GM12875 (cell line): ENCODE measurements around the gene ANKRD42.
A peak's percentile ranks its signal among the peaks of the same experiment; 100 is the strongest.
"Not testable (repeated sequence)": the region's sequence is repeated elsewhere in the genome, so short reads cannot be mapped to it uniquely, and the experiment has no call there.

Experiments
- H3K4me3 ChIP-seq: one replicate; pipeline ENCODE4 v1.5.1; 2011; ENCODE audit warnings: low read depth, low read length, control low read depth
- TF ChIP-seq, protein P1 (sequence below): IDR thresholded peaks from 2 replicates; pipeline ENCODE4 v1.5.1; 2011; ENCODE audit warnings: low read depth, mild to moderate bottlenecking, control low read depth, inconsistent platforms, low read length, moderate library complexity, borderline replicate concordance; ENCODE audit not compliant: insufficient read depth

Gene ANKRD42

DNA sequence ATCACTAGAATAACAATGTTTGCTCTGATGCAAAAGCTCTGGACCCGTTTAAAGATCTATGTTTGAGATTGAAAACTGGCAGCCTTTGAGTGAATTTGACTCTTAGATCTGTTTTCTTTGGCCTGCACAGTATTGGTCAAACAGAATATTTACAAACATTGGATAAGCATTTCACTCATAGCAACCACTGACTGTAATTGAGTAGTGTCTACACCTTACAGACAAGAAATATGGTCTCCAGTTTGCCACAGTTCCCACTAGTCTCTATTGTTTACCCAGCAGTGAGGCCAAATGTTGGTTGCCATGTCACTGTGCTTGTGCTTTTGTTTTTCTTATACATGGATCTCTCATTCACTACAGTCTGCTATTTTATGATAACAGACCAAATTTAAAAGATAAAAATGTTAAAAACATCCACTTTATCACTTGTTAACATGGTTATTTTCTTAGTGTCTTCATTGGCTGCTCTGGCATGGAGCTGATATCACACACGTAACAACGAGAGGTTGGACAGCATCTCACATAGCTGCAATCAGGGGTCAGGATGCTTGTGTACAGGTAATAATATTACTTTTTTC, 12.2 kb downstream of the ANKRD42 start:
- H3K4me3 ChIP-seq = no peak overlapping the region
- TF ChIP-seq, protein P1, sequence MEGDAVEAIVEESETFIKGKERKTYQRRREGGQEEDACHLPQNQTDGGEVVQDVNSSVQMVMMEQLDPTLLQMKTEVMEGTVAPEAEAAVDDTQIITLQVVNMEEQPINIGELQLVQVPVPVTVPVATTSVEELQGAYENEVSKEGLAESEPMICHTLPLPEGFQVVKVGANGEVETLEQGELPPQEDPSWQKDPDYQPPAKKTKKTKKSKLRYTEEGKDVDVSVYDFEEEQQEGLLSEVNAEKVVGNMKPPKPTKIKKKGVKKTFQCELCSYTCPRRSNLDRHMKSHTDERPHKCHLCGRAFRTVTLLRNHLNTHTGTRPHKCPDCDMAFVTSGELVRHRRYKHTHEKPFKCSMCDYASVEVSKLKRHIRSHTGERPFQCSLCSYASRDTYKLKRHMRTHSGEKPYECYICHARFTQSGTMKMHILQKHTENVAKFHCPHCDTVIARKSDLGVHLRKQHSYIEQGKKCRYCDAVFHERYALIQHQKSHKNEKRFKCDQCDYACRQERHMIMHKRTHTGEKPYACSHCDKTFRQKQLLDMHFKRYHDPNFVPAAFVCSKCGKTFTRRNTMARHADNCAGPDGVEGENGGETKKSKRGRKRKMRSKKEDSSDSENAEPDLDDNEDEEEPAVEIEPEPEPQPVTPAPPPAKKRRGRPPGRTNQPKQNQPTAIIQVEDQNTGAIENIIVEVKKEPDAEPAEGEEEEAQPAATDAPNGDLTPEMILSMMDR = no peak

DNA sequence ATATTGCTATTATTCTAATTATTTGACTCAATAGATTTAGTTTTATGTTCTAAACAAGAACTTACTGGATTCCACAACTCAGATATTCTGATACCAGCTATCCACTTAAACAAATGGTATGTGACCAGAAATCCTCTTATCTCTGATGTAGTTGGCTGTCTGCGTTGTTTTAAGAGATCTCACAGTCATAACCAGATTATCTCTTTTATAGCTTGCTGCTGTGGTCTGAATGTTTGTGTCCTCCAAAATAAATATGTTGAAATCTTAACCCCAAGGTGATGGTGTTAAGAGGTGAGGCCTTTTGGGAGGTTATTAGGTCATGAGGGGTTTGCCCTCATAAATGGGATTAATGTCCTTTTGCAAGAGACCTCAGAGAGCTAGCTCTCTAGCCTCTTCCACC, 12.7 kb downstream of the ANKRD42 start:
- H3K4me3 ChIP-seq = no peak overlapping the region
- TF ChIP-seq, protein P1 = no peak

DNA sequence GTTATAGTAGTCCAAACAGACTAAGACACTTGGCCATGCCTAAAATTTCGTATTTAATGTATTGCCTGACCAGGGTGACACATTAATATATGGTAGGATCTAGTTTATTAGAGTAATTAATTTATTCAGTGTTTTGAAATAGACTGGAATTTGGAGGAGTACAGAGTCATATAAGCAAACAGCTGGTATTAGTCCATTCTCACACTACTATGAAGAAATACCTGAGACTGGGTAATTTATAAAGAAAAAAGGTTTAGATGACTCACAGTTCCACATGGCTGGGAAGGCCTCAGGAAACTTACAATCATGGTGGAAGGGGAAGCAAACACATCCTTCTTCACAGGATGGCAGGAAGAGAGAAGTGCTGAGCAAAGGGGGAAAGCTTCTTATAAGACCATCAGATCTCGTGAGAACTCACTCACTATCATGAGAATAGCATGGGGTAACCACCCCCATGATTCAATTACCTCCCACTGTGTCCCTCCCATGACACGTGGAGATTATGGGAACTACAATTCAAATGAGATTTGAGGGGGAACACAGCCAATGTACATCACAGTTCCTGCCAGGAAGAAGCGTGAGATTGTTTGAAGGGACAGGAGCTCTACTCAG, 13.4 kb downstream of the ANKRD42 start:
- not testable (repeated sequence) for H3K4me3 ChIP-seq

DNA sequence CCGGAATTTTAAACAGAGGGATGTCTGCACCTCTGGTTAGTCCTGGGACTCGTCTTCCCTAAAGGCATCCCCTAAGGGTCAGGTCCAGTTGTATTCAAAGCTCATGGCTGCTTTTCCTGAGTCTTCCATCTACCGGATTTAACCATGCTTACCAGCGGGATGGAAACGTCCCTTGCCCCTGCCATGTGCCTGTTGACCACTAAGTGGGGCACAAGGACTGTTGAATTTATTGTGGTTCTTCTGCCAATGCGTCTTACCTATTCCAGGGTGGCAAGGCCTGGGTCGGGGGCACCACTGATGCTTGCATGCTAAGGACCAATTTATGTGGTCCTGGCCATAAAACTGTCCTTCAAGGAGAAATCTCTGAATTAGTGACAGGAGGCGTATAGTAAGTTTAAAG, 25.6 kb downstream of the ANKRD42 start:
- TF ChIP-seq, protein P1 = 0 out of 2 replicates have a peak, but pooled peaks have one; percentile 2
- H3K4me3 ChIP-seq = no peak overlapping the region

DNA sequence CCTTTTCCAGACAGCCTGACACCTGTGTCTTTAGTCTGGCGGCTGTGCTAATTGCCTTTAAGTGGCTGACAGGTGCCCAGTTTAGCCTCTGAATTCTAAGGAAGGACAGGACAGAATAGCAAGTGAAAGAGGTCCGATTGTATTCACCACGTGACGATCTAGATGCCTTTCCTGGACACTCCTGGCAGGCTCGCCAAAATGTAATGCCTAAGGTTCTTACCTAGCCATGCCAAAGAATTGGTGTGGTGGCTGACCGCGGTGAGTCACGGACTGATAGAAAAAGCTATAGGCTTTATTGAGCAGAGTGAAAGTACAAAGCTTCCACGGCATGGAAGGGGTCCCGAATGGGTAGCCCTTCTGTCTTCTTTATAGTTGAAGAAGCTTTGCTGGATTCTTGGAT, 26.7 kb downstream of the ANKRD42 start:
- TF ChIP-seq, protein P1 = no peak
- no peak overlapping the region for H3K4me3 ChIP-seq

DNA sequence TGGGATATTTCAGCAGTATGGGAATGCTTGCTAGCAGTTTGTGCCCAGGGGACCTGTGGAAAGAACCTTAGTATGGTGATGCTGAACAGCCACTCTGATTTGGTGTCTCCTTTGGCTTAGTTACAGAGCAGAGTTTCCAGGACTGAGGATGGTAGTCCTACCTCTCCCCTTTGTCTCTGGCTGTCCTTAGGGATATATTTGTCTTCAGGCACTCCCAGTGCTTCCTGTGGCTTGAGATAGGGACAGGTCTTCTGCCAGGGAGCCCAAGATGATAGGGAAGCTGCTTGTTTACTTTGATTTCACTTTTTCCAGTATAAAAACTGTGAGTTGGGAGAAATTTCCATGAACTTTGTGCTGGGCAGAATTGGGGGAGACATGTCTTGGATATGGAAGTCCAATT, 28.2 kb downstream of the ANKRD42 start:
- no peak overlapping the region for H3K4me3 ChIP-seq
- TF ChIP-seq, protein P1 = no peak

DNA sequence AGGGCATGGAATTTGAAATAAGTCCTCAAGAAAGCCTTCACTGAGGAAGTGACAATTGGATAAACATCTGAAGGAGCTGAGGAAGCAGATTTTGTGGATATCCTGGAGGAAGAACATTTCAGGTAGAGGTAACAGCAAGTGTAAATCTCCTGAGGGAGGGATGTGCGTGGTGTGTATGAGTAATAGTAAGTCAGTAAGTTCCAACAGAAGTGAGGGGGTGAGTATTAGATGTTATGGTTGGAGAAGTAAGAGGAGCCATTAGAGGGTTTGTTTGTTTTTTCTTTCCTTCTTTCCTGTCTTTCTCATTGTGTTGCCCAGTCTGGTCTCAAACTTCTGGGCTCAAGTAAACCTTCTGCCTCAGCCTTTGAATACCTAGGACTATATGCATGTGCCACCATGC, 29.0 kb downstream of the ANKRD42 start:
- H3K4me3 ChIP-seq = no peak overlapping the region
- TF ChIP-seq, protein P1 = no peak
